ENCODE measurements around the gene DHX35. TPM values are rescaled to one million over a fixed set of nuclear protein-coding genes. Genes with fewer than 3 reads are reported as not detected.
"Not testable (repeated sequence)": the region's sequence is repeated elsewhere in the genome, so short reads cannot be mapped to it uniquely, and the experiment has no call there.

Gene DHX35
- polyA plus RNA-seq, 12 donors, result 7.6 to 11.1 (median 8.7) TPM; not detected in 1

DNA sequence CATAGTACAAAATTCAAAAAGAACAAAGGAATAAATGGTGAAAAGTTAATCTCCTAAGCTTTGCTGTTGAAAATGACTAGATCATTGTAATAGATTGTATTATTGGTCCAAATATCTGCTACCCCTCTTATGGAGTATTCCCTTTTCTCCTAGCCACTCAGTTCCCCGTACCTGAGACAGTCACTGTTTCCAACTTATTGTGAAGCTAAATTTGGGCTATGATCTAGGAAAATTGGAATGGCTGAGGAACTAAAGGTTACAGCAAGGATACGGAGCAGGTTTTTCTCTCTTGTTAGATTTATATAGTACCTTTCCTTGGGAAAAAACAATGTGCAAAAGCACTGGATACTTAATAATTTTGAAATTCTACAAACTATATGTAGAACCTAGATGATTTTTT, 17.3 kb downstream of the DHX35 start:
- DNase-seq, result no peak

DNA sequence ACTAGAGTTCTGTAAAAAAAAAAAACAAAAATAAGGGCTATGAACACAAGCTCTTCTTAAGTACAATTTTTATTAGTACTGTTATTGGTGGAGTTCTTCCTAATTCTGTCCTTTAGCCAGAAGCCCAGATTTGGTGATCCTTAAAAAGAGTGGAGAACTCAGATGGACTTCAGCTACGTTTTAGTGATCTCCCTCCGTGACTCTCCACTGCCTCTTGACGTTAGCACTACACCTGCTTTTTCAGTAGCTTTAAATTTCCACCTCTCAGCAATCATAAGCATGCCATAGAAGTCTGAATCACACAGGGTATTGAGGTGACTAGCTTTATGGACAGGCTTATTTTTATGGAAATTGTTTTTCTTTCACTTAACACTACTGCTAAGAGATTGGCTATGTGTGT, 17.7 kb downstream of the DHX35 start:
- no peak for DNase-seq

DNA sequence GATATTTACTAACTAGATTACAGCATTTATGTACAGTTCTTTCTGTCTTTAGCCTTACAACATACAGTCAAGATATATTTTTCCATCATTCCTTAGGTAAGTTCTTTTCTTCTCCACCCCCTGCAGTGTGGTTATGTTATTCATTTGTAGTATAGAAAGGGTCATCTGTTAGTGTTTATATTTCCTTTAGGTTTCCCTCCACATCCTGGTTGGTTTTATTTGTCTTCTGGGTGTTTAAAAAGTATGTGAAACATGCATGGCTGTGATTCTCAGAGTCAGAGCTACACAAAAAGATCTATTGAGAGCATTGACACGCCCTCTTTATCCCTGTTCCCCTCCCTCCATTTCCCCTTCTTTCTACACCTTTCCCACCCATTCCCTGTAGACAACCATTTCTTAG, 20.1 kb downstream of the DHX35 start:
- no peak for DNase-seq

DNA sequence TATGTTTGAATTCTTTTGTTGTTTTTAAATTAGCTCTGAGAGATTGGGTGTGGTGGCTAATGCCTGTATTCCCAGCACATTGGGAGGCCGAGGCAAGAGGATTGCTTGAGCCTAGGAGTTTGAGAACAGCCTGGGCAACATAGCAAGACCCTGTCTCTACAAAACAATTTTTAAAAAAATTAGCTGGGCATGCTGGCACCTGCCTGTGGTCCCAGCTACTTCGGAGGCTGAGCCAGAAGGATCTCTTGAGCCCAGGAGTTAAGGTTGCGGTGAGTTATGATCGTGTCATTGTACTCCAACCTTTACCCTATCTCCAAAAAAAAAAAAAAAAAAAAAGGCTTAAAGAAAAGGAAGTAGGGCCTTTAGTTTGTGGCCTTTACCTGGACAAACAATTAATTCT, 22.9 kb downstream of the DHX35 start:
- no peak for DNase-seq

DNA sequence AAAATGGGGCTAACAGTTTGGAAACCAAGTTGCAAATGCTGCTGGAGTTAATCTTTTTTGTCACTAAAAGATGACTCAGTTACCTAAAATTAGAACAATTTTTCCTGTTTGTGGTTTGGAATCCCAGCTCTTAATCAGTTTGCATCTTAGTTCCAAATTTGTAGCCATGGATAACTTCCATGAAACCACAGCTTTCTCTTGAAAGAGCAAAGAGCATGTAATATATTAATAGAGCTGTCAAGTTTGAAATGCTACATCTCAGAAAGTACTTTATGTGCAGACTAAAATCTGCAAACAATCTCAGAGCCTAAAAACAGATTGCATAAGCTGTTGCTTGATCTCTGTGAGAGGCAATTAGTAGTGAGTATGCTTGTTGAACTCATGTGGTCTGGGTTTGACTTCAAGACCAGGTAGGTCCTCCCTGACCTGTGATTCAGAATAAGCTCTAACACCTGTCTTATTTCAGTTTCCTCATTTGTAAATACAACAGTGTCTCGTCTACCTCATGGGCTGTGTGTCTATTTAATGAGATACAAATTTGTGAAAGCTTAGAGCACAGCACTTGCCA, 23.5 kb downstream of the DHX35 start:
- DNase-seq, result no peak

DNA sequence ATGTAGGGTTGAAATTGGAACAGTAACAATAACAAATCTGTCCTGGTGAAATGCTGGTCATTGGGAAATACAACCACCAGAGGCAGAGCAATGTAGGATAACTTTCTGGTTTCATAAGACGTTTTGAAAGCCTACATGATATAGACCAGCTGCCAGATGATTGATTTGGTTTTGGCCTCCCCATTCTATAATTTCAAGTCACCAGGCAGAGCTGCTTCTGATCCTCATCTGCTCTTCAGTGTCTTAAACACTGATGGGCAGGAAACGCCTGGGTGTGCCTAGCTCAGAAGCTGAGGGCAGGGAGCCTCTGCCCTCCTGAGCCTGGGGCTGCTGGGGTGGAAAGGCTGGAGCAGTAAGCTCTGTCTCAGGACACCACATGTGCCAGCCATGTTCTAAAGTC, 24.5 kb downstream of the DHX35 start:
- DNase-seq, result no peak

DNA sequence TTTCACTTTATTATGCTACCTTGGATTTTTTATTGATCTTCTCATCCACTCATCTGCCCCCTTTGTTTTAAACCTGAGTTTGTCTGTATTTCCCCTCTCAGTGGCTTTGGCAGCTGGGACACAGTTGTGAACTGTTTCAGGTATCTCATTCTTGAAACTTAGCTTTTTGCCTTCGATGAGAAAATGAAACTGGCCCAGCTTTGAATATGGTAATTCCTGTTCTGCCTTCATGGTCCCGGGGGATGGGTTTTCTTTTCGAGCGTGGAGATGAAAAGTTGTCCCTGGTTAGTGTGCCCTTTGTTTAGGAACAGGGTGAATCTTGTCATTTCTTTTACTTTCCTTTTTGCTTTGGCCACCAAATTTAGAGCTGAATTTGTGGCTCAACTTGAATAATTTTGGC, 25.6 kb downstream of the DHX35 start:
- DNase-seq, result no peak

DNA sequence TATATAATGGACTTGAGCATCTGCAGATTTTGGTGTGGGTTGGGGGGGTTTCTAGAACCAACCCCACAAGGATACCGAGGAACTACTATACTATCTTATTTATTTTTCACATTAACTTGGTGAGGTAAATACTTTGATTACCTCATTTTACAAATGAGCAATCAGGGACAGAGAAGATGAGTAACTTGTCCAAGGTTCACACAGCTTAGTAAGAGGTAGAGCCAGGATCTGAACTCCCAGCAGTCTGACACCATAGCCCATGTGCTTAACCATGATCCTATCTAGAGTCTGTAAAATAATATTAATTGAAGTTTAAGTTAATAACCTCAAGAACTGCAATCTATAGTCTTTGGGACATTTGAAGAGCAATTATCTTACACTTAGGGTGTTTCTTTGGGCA, 28.6 kb downstream of the DHX35 start:
- DNase-seq, result no peak

DNA sequence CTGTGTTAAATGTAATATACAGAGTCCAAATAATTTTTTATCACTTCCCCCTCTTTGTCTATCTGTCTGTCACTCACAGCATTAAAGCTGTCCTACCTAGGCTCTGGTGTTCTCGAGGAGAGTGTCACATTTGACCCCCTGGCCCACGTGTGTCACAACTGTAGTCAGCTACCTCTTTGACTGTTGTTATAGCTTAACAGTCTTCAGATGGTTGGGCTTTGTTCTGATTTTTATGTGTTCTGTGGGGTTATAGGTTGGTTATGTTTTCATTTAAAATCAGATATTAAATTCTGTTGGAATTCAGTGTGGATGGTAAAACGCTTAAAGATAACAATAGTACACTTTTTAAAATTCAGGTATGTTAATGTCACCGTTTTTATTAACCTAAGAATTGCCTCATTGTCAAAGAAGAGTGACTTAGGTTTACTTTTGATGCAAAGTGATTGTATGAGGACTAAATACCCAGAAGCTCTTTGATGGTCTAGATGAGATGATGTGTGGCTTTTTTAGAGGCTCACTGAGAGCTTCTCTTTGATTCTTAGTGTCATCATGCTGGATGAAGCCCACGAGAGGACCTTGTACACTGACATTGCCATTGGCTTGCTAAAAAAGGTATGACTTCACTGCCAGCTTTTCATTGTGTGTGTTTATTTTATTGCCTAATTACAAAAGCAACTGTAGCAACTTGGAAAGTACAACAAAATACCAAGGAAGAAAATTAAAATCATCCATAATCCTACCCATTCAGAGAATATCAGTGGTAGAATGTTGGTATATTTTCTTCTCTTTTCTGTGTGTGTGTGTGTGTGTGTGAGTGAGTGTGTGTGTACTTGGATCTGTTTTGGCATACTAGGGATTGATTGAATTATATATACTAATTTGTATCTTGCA, 29.9 kb downstream of the DHX35 start:
- no peak for DNase-seq

DNA sequence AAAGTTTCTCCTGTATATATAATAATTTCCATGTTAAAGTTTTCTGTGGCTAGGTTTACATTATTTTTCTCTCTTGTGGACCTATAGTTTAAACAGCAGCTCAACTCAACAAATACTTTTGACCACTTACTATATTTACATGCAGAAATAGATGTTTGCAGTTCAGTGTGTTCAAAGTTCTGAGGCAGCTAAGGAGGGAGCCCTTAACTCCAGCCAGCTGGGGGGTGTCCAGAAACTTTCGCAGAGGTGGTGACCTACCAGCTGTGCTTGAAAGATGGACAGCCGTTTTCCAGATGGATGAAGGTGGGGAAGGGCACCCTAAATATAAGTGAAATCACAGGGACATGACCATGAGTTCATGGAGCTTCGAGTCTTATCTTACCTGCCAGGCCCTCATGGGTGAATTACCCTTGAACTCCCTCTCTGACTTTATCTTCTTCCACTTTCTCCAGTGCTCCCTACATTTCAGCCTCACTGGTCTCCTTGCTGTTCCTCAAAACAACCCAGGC, 33.4 kb downstream of the DHX35 start:
- no peak for DNase-seq

DNA sequence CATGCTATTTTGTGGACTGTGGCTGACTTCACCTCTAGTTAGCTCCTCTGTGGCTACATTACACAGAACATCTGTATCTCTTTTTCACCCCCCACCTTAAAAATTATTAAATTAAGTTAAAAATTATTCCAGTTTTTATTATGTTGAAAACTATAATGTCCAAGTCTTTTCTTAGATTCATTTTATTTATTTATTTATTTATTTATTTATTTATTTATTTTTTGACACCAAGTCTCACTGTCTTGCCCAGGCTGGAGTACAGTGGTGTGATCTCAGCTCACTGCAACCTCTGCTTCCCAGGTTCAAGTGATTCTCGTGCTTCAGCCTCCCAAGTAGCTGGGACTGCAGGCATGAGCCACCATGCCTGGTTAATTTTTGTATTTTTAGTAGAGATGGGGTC, 34.7 kb downstream of the DHX35 start:
- not testable (repeated sequence) for DNase-seq

DNA sequence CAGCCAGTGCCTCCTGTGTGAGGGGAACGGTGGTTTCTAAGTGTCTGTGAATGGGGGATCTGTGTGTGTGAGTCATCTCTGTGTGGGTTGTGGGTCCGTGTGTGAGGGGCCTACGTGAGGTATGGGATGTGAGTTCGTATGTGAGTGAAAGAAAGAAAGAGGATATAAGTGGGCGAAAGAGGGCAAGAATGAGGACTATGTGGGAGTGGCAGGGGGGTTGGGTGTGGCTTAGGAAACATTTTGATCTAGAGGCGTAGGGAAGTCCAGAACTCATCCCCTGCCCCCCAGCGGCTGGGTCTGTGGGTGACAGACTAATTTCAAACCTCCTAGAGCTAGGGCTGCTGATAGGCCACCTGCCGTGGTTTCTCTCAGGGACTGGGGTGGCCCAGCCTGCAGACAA, 35.5 kb downstream of the DHX35 start:
- no peak for DNase-seq

DNA sequence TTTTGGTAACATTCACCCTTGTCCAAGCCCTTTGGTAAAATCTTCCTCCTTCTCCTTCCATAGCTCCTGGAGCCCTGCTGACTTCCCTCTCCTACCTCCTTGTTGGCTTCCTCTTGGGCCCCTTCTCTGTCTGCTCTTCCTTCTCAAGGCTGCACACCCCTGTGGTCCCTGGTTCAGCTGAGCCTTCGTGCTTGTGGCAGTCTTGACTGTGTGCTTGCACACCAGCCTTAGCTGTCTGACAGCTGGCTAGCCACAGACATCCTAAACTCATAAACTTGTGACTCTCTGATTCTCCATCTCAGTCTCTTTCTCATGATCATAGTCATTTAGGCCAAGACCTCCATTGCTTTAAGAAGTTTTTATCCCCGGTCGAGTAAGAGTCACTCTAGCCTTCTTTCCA, 37.1 kb downstream of the DHX35 start:
- DNase-seq, result no peak

DNA sequence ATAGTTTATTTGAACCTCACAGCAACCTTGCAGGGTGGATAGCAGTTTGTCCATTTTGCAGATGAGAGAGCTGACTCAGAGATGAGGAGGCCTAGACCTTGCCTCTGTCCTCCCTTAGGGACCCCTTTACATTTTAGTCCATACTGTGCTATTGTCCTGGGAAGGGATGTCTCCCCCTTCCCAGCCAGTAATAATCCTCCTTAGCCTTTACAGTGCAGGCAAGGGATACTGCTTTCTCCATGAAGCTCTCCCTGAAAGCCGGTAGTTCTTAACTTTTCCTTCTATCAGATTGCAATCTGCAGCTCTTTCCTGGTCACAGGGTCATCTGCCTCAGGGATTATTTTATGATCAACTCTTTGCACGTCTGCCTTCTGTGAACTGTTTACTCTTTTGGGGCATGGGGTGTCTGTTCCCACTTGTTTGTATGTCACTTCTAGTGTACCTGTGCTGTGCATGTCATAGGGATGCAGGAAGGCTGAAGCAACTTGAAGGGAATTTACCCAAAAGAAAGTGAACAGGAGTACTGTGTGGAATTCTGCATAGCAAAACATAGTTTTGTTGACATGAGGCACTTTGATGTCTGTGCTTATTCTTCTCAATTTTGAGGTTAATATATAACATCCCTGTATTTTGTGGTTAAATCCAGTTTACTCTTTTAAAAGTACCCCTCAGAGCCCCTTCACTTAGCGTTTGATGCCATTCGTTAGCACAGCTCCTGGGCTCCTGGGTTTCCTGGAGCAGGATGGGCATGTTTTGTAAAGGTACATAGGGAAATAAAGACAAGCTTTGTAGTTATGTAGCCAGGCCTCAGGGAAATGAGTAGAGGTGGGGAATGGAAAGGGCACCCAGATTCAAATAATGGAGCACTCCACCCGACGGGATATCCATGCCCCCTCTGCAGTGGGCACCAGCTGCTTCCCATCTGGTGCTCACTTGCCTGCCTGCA, 38.1 kb downstream of the DHX35 start:
- no peak for DNase-seq

DNA sequence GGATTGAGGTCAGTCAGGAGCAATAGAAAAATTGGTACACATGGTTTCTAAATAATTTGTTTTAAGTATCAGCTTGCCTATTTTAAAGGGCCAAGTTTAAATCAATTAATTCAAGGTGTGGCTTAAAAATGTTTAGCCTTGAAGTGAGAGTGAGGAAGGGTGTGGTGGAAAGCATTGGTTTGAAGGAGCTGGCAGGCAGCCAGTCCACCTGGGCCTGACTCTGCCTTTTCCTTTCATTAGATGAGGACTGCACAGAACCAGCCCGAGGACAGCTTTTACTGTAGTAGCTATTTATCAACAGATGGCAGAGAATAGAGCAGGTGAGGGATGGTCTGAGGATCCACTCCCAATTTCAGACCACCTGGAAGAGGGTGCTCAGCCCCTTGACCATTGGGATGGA, 42.4 kb downstream of the DHX35 start:
- DNase-seq, result no peak

DNA sequence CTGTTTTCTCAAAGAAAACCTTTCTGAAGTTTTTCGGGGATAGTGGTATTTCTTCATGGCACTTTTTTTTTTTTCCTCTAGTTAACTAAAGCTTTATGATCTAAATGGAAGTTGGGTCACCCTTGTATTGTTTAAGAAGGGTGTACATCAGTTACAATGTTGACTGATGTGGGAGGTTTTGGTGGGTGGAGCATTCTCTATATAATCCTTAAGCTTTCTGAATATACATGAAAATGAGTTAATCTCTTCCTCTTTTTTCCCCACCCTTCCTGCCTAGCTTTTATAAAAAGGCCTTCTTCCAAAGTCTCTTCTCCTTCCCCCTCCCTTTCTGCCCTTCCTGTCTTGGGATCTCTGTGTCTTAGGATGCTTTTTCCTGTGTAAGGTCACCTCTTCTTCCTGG, 47.2 kb downstream of the DHX35 start:
- DNase-seq, result no peak

DNA sequence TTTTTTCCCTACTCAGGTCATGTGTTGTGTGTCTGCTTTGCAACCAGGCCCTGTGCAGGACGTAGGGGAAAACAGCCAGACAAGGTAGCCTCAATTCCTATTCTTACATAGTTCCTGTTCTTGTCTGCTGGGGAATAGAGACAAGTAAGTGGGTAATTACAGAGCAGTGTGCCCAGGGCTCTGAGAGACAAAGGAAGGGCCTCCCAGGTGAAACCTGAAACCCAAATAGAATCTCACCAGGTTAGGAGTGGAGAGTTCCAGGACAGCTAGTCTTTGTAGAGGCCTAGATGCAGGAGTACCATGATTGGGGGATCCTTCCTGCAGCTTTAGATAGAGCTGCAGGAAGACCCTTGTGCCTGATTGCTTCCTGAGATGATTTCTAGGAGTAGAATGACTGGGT, 48.4 kb downstream of the DHX35 start:
- no peak for DNase-seq

DNA sequence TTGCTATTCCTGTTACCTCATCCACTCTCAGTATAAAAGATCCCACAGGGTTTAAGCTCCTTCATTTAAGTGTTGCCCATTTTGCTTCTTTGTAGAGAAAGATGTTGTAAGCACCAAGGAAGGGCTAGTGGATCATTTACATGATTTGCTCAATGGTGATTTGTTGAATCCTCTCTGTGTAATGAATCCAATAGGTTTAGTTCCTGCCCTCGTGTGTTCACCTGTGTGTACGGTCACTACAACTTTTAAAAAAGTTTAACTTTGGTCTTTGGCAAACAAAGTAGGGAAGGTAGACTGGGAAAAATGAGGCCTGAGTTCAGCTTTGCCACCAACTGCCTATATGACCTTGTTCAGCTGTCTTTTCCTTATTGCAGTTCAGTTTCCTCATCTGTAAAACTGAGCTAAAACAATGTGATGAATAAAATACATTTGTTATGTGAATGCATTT, 51.5 kb downstream of the DHX35 start:
- DNase-seq, result no peak

DNA sequence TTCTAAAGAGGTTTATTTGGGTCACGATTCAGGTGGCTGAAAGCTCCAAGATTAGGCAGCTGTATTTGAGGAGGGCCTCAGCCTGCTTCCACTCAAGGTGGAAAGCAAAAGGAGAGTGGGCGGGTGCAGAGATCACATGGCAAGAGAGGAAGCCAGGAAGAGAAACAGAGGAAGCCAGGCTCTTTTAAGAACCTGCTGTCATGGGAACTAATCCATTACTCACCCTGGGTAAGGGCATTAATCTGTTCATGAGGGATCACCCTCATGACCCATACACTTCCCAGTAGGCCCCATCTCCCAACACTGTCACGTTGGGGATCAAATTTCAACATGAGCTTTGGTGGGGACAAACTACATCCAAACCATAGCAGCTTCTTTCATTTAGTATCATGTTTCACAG, 53.9 kb downstream of the DHX35 start:
- DNase-seq, result no peak

DNA sequence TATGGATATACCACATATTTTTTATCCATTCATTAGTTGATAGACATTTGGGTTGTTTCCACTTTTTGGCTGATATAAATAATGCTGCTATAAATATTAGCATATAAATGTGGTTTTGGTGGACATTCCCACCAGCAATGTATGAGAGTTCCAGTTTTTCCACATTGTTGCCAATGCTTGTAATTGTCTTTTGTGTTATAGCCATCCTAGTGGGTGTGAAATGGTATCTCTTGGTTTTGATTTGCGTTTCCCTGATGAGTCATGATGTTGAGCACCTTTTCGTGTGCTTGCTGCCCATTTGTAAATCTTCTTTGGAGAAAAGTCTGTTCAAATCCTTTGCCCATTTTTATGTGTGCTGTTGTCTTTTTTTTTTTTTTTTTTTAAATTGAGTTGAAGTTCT, 54.4 kb downstream of the DHX35 start:
- no peak for DNase-seq

DNA sequence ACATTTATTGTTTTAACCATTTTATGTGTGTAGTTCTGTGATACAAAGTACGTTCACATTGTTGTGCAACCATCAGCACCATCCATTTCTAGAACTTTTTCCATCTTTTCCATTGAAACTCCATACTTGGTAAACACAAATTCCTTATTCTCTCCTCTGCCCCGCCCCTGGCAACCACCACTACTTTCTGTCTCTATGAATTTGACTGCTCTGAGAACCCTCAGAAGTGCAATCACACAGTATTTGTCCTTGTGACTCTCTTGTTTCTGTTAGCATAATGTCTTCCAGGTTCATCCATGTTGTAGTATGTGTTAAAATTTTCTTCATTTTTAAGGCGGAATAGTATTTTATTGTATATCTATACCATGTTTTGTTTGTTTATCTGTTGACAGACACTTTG, 56.9 kb downstream of the DHX35 start:
- no peak for DNase-seq

DNA sequence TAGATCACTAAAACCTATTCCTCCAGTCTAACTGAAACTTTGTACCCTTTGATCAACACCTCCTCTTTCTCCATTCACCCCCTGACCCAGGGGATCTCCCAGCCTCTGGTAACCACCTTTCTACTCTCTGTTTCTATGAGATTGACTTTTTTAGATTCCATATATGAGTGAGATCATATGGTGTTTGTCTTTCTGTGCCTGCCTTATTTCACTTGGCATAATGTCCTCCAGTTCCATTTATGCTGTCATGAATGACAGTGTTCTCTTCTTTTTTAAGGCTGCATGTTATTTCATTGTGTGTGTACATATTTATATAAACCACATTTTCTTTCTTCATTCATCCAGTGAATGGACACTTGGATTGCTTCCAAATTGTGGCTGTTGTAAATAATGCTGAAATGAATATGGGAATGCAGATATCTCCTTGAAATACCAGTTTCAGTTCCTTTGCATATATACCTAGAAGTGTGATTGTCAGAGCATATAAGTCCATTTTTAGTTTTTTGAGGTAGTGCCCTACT, 57.7 kb downstream of the DHX35 start:
- DNase-seq, result no peak

Measured in muscle of arm (tissue), 12 donors.